ENCODE data around the gene NKX3-2.

NKX3-2 gene

GRCh38 chr4:13544606-13545393 lies 492 bp upstream of the NKX3-2 start:
- DNase-seq (ENCODE audit: low spot score), result peak; percentile 32

- no peak for DNase-seq (ENCODE audit: low spot score)
These were observed 1.1 kb downstream of the NKX3-2 start for GRCh38 chr4:13543032-13543838.

- no peak for DNase-seq (ENCODE audit: low spot score)
These were observed 1.7 kb downstream of the NKX3-2 start for GRCh38 chr4:13542577-13543031.

DNA sequence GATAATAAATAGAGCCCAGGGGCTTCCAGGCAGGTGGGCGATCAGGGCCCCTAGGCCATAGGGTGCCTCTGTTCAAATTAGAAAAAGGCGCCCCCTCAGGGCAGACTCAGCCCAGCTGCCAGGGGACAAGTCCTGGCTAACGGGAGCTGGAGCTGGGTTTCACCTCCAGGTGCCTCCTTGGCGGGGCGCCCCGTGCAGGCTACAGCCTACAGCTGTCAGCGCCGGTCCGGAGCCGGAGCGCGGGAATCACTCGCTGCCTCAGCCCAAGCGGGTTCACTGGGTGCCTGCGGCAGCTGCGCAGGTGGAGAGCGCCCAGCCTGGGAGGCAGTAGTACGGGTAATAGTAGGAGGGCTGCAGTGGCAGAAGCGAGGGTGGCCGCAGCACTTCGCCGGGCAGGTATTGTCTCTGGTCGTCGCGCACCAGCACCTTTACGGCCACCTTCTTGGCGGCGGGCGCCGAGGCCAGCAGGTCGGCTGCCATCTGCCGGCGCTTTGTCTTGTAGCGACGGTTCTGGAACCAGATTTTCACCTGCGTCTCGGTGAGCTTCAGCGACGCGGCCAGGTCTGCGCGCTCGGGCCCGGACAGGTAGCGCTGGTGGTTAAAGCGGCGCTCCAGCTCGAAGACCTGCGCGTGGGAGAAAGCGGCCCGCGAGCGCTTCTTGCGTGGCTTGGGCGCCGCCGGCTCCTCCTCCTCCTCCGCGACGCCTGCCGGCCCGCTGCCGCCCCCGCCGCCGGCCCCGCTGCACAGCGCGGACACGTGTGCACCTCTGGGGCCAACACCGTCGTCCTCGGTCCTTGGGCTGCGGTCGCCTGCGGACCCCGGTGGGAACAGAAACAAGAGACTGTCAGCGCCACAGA lies 2.4 kb downstream of the NKX3-2 start:
- no peak for DNase-seq (ENCODE audit: low spot score)

DNA sequence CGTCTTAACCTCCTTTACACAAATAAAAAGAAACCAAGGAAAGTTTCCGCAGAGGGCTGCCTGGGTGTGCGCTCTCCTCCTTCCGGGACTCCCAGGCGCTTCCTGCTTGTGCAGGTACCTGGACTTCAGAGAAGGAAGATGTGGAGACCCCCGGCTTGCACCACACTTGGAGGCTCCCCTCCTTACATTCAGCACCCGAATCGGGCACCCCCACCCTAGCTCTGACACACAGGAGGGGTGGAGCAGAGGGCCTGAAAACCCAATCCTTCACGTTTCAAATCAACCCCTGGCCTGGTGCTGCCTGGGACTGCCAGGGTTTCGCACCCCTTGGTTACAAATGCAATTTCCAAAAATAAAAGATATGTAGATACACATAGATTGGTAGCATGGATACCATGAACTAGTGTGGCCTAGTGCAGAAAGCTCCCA lies 3.1 kb downstream of the NKX3-2 start:
- no peak for DNase-seq (ENCODE audit: low spot score)

DNA sequence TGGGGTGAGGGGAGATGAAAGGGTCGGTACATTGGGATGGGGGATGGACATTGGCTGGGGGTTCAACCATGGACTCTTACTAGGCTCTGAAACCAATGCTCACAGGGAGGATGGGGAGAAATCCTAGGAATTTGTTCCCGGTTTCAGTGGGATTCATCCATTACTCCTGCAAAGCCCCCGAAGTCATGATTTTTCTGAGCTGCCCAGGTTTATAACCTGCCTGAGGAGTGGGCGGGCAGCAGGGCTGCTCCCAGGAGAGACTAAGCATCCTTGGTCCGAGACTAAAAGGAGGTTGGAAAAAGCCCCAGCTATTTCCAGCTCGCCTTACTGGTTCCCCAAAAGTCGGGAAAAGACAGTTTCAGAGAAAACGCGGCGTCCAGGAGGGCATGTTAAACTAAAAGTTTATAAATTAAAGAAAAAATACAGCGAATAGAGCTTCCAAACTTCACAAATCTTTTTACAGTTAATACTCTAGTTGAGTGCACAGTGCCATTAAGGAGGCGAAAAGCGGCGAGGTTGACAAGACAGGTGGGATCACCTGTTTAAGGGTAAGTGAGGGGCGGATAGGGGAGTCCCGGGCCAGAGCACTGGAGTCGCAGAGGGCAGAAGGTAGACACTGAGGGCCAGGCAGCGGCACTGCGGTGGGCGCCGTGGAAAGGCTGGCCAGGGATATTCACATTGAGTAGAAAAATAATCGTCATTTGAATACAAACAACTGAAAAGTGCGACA lies 3.7 kb downstream of the NKX3-2 start:
- DNase-seq (ENCODE audit: low spot score), result no peak

DNA sequence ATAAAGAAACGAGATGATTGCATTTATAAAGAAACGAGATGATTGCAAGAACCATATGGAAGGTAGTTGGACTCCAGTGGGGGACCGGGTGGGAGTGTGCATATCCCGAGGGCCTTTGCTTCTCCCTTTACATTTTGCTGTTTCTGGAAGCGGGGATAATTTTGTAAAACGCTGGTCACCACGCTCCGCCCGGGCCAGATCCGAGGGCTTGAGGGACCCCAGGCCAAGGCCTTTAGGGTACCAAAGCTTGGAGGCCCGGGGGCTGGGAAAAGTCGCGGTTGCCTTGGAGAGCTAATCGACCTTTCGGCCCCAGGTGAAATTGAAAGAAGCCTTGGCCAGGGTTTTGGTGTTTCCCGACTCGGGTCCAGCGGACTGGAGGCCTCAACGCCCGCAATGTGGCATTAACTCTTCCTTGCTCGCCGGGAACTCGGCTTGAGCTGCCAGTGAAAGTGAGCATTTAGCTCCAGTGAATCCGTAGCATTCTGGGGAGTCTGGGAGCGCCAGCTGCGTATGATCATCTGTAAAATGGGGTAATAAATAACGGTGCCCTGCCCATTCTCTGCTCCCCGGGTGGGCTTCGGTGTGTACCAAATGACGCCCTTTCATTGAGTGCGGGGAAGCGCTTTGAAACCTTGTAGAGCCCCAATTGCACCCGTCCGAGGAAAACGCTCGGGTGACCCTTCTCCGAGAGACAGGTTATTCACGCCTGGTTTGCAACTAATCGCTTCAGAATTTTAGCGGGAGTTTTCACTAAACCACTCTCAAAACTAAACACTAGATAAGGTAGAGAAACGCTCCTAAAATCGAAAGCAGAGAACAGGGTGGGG lies 4.5 kb downstream of the NKX3-2 start:
- no peak for DNase-seq (ENCODE audit: low spot score)

GRCh38 chr4:13539047-13539618 lies 5.2 kb downstream of the NKX3-2 start:
- no peak for DNase-seq (ENCODE audit: low spot score)

- DNase-seq (ENCODE audit: low spot score), result no peak
These were observed 5.8 kb downstream of the NKX3-2 start for GRCh38 chr4:13538427-13538973.

DNA sequence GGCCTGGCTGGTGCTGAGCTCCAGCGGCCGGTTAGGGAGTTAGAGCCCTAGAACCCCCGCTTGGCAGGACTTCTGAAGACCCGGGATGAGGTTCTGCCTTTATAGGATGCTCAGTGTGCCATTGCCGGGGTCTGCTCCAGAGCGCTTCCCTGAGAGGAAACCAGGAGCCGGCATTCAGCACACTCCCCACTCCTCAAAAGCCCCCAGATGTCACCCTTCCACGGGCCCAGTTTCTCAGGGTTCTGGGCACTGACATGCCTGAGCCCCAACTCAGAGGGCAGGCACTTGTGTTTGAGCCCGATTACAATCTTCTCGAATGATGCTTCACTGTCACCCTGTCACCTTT lies 6.5 kb downstream of the NKX3-2 start:
- DNase-seq (ENCODE audit: low spot score), result no peak

GRCh38 chr4:13537011-13537831 lies 7.1 kb downstream of the NKX3-2 start:
- DNase-seq (ENCODE audit: low spot score), result no peak

GRCh38 chr4:13536607-13537006 lies 7.7 kb downstream of the NKX3-2 start:
- DNase-seq (ENCODE audit: low spot score), result no peak

- DNase-seq (ENCODE audit: low spot score), result no peak
These were observed 8.5 kb downstream of the NKX3-2 start for GRCh38 chr4:13535708-13536361.

- DNase-seq (ENCODE audit: low spot score), result no peak
These were observed 9.2 kb downstream of the NKX3-2 start for GRCh38 chr4:13535118-13535517.

- no peak for DNase-seq (ENCODE audit: low spot score)
These were observed 9.8 kb downstream of the NKX3-2 start for GRCh38 chr4:13534344-13535063.

GRCh38 chr4:13533670-13534343 lies 10.5 kb downstream of the NKX3-2 start:
- DNase-seq (ENCODE audit: low spot score), result no peak

- no peak for DNase-seq (ENCODE audit: low spot score)
These were observed 12.7 kb downstream of the NKX3-2 start for GRCh38 chr4:13531625-13531998.

All from putamen (tissue), 1 donor.